ENCODE results near the gene SLC4A8. TPM values are rescaled to one million over a fixed set of nuclear protein-coding genes. Genes with fewer than 3 reads are reported as not detected.

The SLC4A8 gene
- total RNA-seq, 1 experiment from 2014 or later: 26.3 TPM

DNA sequence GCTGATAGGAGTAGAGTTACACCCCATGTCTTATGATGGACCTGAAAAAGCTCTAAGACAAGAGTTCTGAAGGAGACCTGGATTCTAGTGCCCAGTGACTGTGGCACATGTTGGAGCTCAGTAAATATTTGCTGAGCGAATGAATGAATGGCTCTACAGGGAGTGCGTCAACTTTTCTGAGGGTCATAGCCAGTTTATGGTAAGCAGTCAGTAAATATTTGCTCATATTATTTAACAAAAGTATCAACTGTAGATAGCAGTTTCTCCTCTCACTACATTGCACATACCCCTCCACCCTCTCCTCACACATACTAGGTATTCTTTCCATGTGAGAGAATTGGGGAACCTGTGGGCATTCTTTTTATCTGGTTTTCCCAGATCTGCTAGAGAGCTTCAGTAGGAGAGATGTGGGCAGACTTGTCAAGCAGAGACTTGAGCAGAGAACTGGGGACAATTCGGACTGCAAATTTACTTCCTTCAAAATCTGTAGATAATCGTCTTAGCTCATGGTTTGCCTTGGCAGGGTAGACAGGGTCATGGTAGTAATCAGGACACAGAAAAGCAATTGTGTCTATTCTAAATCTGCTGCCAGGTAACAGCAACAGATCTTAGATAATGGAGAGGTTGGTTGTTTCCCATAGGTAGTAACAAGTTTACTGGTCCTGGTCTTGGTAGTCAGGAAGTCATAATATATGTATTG lies 5.7 kb downstream of the SLC4A8 start:
- Mint-ChIP-seq H3K27ac (no peak overlapping the region), H3K9me3 (no peaks in the 10 kb centered on the region)

More for the DNA sequence above, 5.7 kb downstream of the SLC4A8 start:
- H3K79me1 ChIP-seq (ENCODE audit: insufficient read depth, low read depth, low read length, poor library complexity, severe bottlenecking): no peaks in the 10 kb centered on the region
- H3T11ph ChIP-seq (ENCODE audit: low read length): no peak overlapping the region
- H3K27ac ChIP-seq (ENCODE audit: insufficient read length, low read depth, low read length): no peak overlapping the region
- WGBS (ENCODE audit: extremely low coverage, insufficient read length, low lambda C conversion rate): no CpG with 5 or more reads among the region's 4 CpGs
- H2BK20ac ChIP-seq (ENCODE audit: low read depth, low read length, poor library complexity, severe bottlenecking): no peak overlapping the region
- H3K18ac ChIP-seq (ENCODE audit: insufficient read length, low read depth, low read length): no peak overlapping the region
- no peak overlapping the region for H2AK5ac ChIP-seq (ENCODE audit: insufficient read length, low read length)
- peaks cover 2% of the 10 kb centered on the region; the same call in 1 of the 2 replicates for H3K4me1 ChIP-seq (ENCODE audit: insufficient read depth, low read length)
- H3K4ac ChIP-seq (ENCODE audit: low read depth, low read length): no peak overlapping the region
- H2BK12ac ChIP-seq (ENCODE audit: insufficient read length, low read depth, low read length): no peak overlapping the region
- H2AFZ ChIP-seq (ENCODE audit: low read length): no peak overlapping the region
- no peak overlapping the region for H3K4me3 Mint-ChIP-seq
- H3K23ac ChIP-seq (ENCODE audit: insufficient read length, low read depth, low read length): no peak overlapping the region
- H3K4me2 ChIP-seq (ENCODE audit: insufficient read depth, insufficient read length, low read length): no peak overlapping the region
- H3K14ac ChIP-seq (ENCODE audit: insufficient read depth, low read length): no peak overlapping the region
- no peak overlapping the region for H2BK120ac ChIP-seq (ENCODE audit: low read depth, low read length, poor library complexity, severe bottlenecking)
- no peaks in the 10 kb centered on the region for H4K20me1 ChIP-seq (ENCODE audit: control insufficient read depth, insufficient read depth, insufficient read length)
- H3K27me3 ChIP-seq (ENCODE audit: insufficient read depth, low read length): no peaks in the 10 kb centered on the region
- no peak overlapping the region for H4K8ac ChIP-seq (replicated peaks; ENCODE audit: insufficient read length, low read depth, low read length)
- H2BK5ac ChIP-seq (ENCODE audit: insufficient read length, low read length): no peak overlapping the region
- TF ChIP-seq, protein P1, sequence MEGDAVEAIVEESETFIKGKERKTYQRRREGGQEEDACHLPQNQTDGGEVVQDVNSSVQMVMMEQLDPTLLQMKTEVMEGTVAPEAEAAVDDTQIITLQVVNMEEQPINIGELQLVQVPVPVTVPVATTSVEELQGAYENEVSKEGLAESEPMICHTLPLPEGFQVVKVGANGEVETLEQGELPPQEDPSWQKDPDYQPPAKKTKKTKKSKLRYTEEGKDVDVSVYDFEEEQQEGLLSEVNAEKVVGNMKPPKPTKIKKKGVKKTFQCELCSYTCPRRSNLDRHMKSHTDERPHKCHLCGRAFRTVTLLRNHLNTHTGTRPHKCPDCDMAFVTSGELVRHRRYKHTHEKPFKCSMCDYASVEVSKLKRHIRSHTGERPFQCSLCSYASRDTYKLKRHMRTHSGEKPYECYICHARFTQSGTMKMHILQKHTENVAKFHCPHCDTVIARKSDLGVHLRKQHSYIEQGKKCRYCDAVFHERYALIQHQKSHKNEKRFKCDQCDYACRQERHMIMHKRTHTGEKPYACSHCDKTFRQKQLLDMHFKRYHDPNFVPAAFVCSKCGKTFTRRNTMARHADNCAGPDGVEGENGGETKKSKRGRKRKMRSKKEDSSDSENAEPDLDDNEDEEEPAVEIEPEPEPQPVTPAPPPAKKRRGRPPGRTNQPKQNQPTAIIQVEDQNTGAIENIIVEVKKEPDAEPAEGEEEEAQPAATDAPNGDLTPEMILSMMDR (conservative IDR thresholded peaks at IDR 0.05): no peak
- no peak overlapping the region for H2BK15ac ChIP-seq (ENCODE audit: low read depth, low read length)
- H3K23me2 ChIP-seq (ENCODE audit: insufficient read length, low read depth, low read length, poor library complexity, severe bottlenecking): peaks cover 2% of the 10 kb centered on the region
- H3K9ac ChIP-seq (ENCODE audit: extremely low read depth, insufficient read length, low read length): no peak overlapping the region
- no peak for DNase-seq
- no peak overlapping the region for H4K5ac ChIP-seq (ENCODE audit: insufficient read length, low read depth, low read length)
- H3K4me1 Mint-ChIP-seq: peaks cover 44 to 45% of the 10 kb centered on the region in 2 experiments
- no peaks in the 10 kb centered on the region for H3K79me2 ChIP-seq (ENCODE audit: insufficient read depth, low read length)
- no peak overlapping the region for H3K56ac ChIP-seq (ENCODE audit: insufficient read length, low read depth, low read length)
- peaks cover 3% of the 10 kb centered on the region; the same call in 1 of the 2 replicates for H3K27me3 Mint-ChIP-seq (ENCODE audit: low read depth)
- no peaks in the 10 kb centered on the region for H3K9me3 ChIP-seq (ENCODE audit: control insufficient read depth, low read depth, low read length)
- H3K36me3 Mint-ChIP-seq (ENCODE audit: insufficient read depth in 1 of 3, low read depth in 3 of 3): peaks cover 0 to 7% (median 6%) of the 10 kb centered on the region in 3 experiments; a peak in 5 of 7 replicates
- H4K91ac ChIP-seq (ENCODE audit: insufficient read length, low read depth, low read length): no peak overlapping the region

Data from H9 (cell line).